ENCODE results near the gene ABHD12.

Gene ABHD12

DNA sequence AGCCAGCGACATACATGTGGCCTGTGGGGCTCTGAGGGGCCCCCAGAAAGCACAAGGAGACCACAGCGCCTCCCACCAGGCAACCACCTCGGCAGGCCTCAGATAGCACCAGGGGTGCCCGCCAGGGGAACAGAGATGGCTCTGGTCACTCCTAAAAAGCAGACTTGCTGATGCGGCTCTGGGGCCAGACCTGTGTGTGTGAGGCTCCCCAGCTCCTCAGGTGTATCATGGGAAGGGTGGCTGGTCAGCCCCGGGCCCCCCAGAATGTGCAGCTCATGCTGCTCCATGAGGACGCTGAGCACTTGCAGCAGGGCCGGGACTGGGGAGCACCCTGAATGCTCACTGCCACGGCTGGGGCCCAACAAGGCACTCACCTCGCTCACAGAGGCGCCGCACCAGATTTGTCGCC is 82.5 kb downstream of the ABHD12 start:
- Histone ChIP-seq H3K4me1 (ENCODE audit: insufficient read depth, low read length, severe bottlenecking) (peaks cover 14% of the 10 kb centered on the region), H3K9me2 (ENCODE audit: low read depth, low read length) (no peaks in the 10 kb centered on the region), H3K36me3 (ENCODE audit: insufficient read depth, low read length) (peaks cover 6% of the 10 kb centered on the region; the same call in 1 of the 2 replicates), H4K20me1 (ENCODE audit: insufficient read depth, low read length) (no peaks in the 10 kb centered on the region), H3F3A (ENCODE audit: insufficient read depth, low read length) (no peaks in the 10 kb centered on the region), H3K9me3 (ENCODE audit: low read length) (no peaks in the 10 kb centered on the region), H3K4me2 (ENCODE audit: low read length) (no peak overlapping the region), H3K27ac (ENCODE audit: low read depth, low read length, poor library complexity, severe bottlenecking) (no peak overlapping the region), H3K9ac (ENCODE audit: low read length) (no peak overlapping the region), H3K27me3 (ENCODE audit: insufficient read depth, low read length) (no peaks in the 10 kb centered on the region), H3K4me3 (ENCODE audit: low read depth, low read length, poor library complexity, severe bottlenecking) (no peak overlapping the region), H2AFZ (ENCODE audit: low read length) (no peak overlapping the region), H3K79me2 (ENCODE audit: insufficient read depth, low read length) (no peaks in the 10 kb centered on the region)
- TF ChIP-seq EZH2 (IDR thresholded peaks at IDR 0.05; ENCODE audit: borderline replicate concordance, low read length), result no peak
- TF ChIP-seq, protein P1, sequence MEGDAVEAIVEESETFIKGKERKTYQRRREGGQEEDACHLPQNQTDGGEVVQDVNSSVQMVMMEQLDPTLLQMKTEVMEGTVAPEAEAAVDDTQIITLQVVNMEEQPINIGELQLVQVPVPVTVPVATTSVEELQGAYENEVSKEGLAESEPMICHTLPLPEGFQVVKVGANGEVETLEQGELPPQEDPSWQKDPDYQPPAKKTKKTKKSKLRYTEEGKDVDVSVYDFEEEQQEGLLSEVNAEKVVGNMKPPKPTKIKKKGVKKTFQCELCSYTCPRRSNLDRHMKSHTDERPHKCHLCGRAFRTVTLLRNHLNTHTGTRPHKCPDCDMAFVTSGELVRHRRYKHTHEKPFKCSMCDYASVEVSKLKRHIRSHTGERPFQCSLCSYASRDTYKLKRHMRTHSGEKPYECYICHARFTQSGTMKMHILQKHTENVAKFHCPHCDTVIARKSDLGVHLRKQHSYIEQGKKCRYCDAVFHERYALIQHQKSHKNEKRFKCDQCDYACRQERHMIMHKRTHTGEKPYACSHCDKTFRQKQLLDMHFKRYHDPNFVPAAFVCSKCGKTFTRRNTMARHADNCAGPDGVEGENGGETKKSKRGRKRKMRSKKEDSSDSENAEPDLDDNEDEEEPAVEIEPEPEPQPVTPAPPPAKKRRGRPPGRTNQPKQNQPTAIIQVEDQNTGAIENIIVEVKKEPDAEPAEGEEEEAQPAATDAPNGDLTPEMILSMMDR (IDR thresholded peaks at IDR 0.05; ENCODE audit: low read length), result no peak

DNA sequence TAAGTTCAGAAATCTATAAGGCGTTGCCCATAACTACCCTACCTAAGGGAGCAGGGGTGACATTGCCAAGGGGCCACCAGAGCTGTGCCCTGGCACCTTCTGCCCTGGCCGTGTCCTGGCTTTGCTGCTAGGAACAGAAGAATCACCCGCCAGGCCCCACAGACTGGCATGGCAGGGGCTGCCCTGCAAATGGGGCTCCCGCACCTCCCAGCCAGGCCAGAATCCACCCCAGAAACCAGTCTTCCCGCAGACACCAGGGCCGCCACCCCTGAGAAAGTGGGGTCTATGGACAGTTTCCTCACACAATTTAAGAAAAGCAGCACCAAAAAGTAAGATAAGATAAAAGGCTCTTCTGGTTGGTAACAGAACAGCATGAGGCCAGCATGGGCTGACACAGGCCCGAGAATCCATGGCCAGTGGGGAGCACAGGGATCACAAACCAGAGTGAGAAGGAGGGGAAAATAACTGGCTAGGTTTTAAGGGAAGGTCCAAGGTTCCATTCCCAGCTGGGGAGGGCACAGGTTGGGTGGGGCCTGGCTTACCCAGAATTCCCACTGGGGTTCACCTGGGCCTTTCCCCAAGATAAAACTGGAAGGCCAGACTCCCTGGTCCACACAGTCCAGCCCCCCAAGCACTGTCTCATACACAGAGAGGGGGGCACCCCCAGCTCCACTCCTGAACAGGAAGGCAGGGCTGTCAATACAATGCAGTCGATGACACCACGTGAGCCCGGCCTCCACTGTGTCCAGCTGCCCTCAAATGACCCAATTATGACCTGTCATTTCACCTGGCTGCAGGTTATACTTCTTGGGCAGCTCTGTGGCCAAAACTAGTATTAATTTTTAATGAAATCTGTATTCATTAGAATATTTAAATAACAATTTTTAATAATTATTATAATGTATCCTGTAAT is 83.4 kb downstream of the ABHD12 start:
- Histone ChIP-seq H3K79me2 (ENCODE audit: insufficient read depth, low read length) (no peaks in the 10 kb centered on the region), H4K20me1 (ENCODE audit: insufficient read depth, low read length) (no peaks in the 10 kb centered on the region), H2AFZ (ENCODE audit: low read length) (no peak overlapping the region), H3K9me3 (ENCODE audit: low read length) (no peaks in the 10 kb centered on the region), H3K9me2 (ENCODE audit: low read depth, low read length) (no peaks in the 10 kb centered on the region), H3K4me3 (ENCODE audit: low read depth, low read length, poor library complexity, severe bottlenecking) (no peak overlapping the region), H3K9ac (ENCODE audit: low read length) (no peak overlapping the region), H3K4me1 (ENCODE audit: insufficient read depth, low read length, severe bottlenecking) (peaks cover 14% of the 10 kb centered on the region), H3F3A (ENCODE audit: insufficient read depth, low read length) (no peaks in the 10 kb centered on the region), H3K4me2 (ENCODE audit: low read length) (no peak overlapping the region), H3K27ac (ENCODE audit: low read depth, low read length, poor library complexity, severe bottlenecking) (no peak overlapping the region), H3K27me3 (ENCODE audit: insufficient read depth, low read length) (no peaks in the 10 kb centered on the region), H3K36me3 (ENCODE audit: insufficient read depth, low read length) (peaks cover 7% of the 10 kb centered on the region; the same call in 1 of the 2 replicates)
- TF ChIP-seq, protein P1 (IDR thresholded peaks at IDR 0.05; ENCODE audit: low read length), result no peak
- no peak for TF ChIP-seq EZH2 (IDR thresholded peaks at IDR 0.05; ENCODE audit: borderline replicate concordance, low read length)

DNA sequence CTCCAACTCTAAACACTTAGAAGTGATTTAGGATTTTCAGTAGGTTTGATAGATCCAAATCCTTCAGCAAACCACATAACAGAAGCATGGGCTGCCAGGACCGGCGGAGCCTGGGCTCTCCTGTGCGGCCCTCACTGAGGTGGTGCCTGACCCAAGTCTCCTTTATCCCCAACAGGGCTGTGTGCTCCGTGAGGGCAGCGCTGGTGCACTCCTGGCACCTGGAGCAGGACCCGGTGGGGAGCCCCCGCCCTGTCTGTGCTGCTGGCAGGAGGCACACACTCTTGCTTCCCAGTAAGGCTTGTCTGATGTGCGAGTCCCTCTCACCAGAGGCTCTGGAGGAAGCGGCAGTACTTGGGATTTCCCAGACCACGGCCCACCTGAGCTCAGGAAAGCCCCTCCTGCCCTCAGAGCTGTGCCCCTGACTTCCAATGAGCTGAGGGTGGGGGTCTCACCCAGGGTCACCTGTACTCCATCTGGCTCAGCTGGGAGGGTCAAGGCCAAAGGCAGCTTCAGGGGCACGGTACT is 86.5 kb downstream of the ABHD12 start:
- Histone ChIP-seq H3K27me3 (ENCODE audit: insufficient read depth, low read length) (no peaks in the 10 kb centered on the region), H3K4me3 (ENCODE audit: low read depth, low read length, poor library complexity, severe bottlenecking) (no peak overlapping the region), H3K9ac (ENCODE audit: low read length) (no peak overlapping the region), H3K27ac (ENCODE audit: low read depth, low read length, poor library complexity, severe bottlenecking) (no peak overlapping the region), H4K20me1 (ENCODE audit: insufficient read depth, low read length) (no peaks in the 10 kb centered on the region), H3K9me2 (ENCODE audit: low read depth, low read length) (no peaks in the 10 kb centered on the region), H3K4me2 (ENCODE audit: low read length) (no peak overlapping the region), H2AFZ (ENCODE audit: low read length) (no peak overlapping the region), H3K9me3 (ENCODE audit: low read length) (no peaks in the 10 kb centered on the region), H3K79me2 (ENCODE audit: insufficient read depth, low read length) (no peaks in the 10 kb centered on the region), H3K36me3 (ENCODE audit: insufficient read depth, low read length) (peaks cover 16% of the 10 kb centered on the region; the same call in 1 of the 2 replicates), H3F3A (ENCODE audit: insufficient read depth, low read length) (no peaks in the 10 kb centered on the region), H3K4me1 (ENCODE audit: insufficient read depth, low read length, severe bottlenecking) (no peaks in the 10 kb centered on the region)
- TF ChIP-seq, protein P1 (IDR thresholded peaks at IDR 0.05; ENCODE audit: low read length), result no peak
- TF ChIP-seq EZH2 (IDR thresholded peaks at IDR 0.05; ENCODE audit: borderline replicate concordance, low read length), result no peak

Data from OCI-LY1 (cell line).